Measurements from ENCODE around the gene APP. TPM values are rescaled to one million over a fixed set of nuclear protein-coding genes. Genes with fewer than 3 reads are reported as not detected.
A peak's percentile ranks its signal among the peaks of the same experiment; 100 is the strongest.

The APP gene
- total RNA-seq, 4 donors from 2014 or later, result 471 to 1,291 (median 672) TPM

- no peak overlapping the region for H3K4me3 ChIP-seq
- no peaks in the 10 kb centered on the region for H3K36me3 ChIP-seq
- H3K4me1 ChIP-seq, result peaks cover 3 to 35% (median 18%) of the 10 kb centered on the region in 4 donors
- H3K27ac ChIP-seq, result no peak overlapping the region
- DNase-seq, result no peak
- intact Hi-C loops (cut with DNase I; ENCODE audit: low total_unique reads) (no loop called here), in situ Hi-C loops (cut with MboI; ENCODE audit: low pct_ligation_motif_present in 1 of 4, low pct_unique_long_range_greater_than_20kb in 1 of 4, low sequenced_read_pairs in 3 of 4) (no loop called here)
- TF ChIP-seq CTCF (IDR thresholded peaks at IDR 0.05), result no peak
- no peak for TF ChIP-seq POLR2AphosphoS5 (IDR thresholded peaks at IDR 0.05)
- TF ChIP-seq EP300 (IDR thresholded peaks at IDR 0.05; ENCODE audit: low read depth), result no peak
- TF ChIP-seq POLR2A (IDR thresholded peaks at IDR 0.05), result no peak
- H3K9me3 ChIP-seq, result no peaks in the 10 kb centered on the region
- no peaks in the 10 kb centered on the region for H3K27me3 ChIP-seq
- WGBS, 2 donors (ENCODE audit: low coverage in 1 of 2), result 84 to 87% methylated on average over 4 of the region's 4 CpGs
Measured at GRCh38 chr21:26068776-26069175, 101.8 kb downstream of the APP start.

- intact Hi-C loops (cut with DNase I; ENCODE audit: low total_unique reads), result no loop called here
Measured at GRCh38 chr21:26067836-26068594, 102.6 kb downstream of the APP start.

GRCh38 chr21:26064506-26064905, 106.1 kb downstream of the APP start:
- in situ Hi-C loops (cut with MboI; ENCODE audit: low pct_ligation_motif_present in 1 of 4, low pct_unique_long_range_greater_than_20kb in 1 of 4, low sequenced_read_pairs in 3 of 4), result no loop called here
- Histone ChIP-seq H3K9me3 (no peaks in the 10 kb centered on the region), H3K36me3 (no peaks in the 10 kb centered on the region), H3K4me3 (no peak overlapping the region), H3K4me1 (peaks cover 0 to 11% (median 5%) of the 10 kb centered on the region in 4 donors), H3K27me3 (no peaks in the 10 kb centered on the region), H3K27ac (no peak overlapping the region)
- TF ChIP-seq POLR2A (IDR thresholded peaks at IDR 0.05) (no peak), POLR2AphosphoS5 (IDR thresholded peaks at IDR 0.05) (no peak), EP300 (IDR thresholded peaks at IDR 0.05; ENCODE audit: low read depth) (no peak), CTCF (IDR thresholded peaks at IDR 0.05) (no peak)
- WGBS, 2 donors (ENCODE audit: low coverage in 1 of 2), result 95 to 100% methylated on average over 2 to 6 of the region's 6 CpGs
- DNase-seq, result no peak
- intact Hi-C loops (cut with DNase I; ENCODE audit: low total_unique reads), result no loop called here

More at GRCh38 chr21:26067836-26068594, 102.6 kb downstream of the APP start:
- Histone ChIP-seq H3K36me3 (no peaks in the 10 kb centered on the region), H3K4me1 (peaks cover 3 to 35% (median 18%) of the 10 kb centered on the region in 4 donors), H3K27me3 (no peaks in the 10 kb centered on the region), H3K27ac (no peak overlapping the region), H3K4me3 (no peak overlapping the region), H3K9me3 (no peaks in the 10 kb centered on the region)
- in situ Hi-C loops (cut with MboI; ENCODE audit: low pct_ligation_motif_present in 1 of 4, low pct_unique_long_range_greater_than_20kb in 1 of 4, low sequenced_read_pairs in 3 of 4), result no loop called here
- TF ChIP-seq EP300 (IDR thresholded peaks at IDR 0.05; ENCODE audit: low read depth), result no peak
- 79 to 80% methylated on average over 12 of the region's 12 CpGs for WGBS, 2 donors (ENCODE audit: low coverage in 1 of 2)
- DNase-seq, result no peak

- H3K4me1 ChIP-seq, result peaks cover 0 to 4% (median 0%) of the 10 kb centered on the region in 4 donors
- TF ChIP-seq EP300 (IDR thresholded peaks at IDR 0.05; ENCODE audit: low read depth) (no peak), POLR2AphosphoS5 (IDR thresholded peaks at IDR 0.05) (peak in 1 of 3 donors; percentile 6)
- intact Hi-C loops (cut with DNase I; ENCODE audit: low total_unique reads), result no loop called here
- H3K27me3 ChIP-seq, result no peaks in the 10 kb centered on the region
- no peak for DNase-seq
- in situ Hi-C loops (cut with MboI; ENCODE audit: low pct_ligation_motif_present in 1 of 4, low pct_unique_long_range_greater_than_20kb in 1 of 4, low sequenced_read_pairs in 3 of 4), result no loop called here
- H3K9me3 ChIP-seq, result no peaks in the 10 kb centered on the region
- 66 to 75% methylated on average over 4 of the region's 4 CpGs for WGBS, 2 donors (ENCODE audit: low coverage in 1 of 2)
- H3K4me3 ChIP-seq, result no peak overlapping the region
- no peaks in the 10 kb centered on the region for H3K36me3 ChIP-seq
- H3K27ac ChIP-seq, result peak overlapping the region in 2 of 4 donors; percentile 33 to 47
Measured at GRCh38 chr21:26061437-26061836, 109.1 kb downstream of the APP start.

- H3K27ac ChIP-seq, result peak overlapping the region in 2 of 4 donors; percentile 31 to 33
- H3K27me3 ChIP-seq, result no peaks in the 10 kb centered on the region
- intact Hi-C loops (cut with DNase I; ENCODE audit: low total_unique reads) (no loop called here), in situ Hi-C loops (cut with MboI; ENCODE audit: low pct_ligation_motif_present in 1 of 4, low pct_unique_long_range_greater_than_20kb in 1 of 4, low sequenced_read_pairs in 3 of 4) (no loop called here)
- no peak overlapping the region for H3K4me3 ChIP-seq
- 84 to 100% methylated on average over 4 to 7 of the region's 7 CpGs for WGBS, 2 donors (ENCODE audit: low coverage in 1 of 2)
- no peaks in the 10 kb centered on the region for H3K9me3 ChIP-seq
- TF ChIP-seq POLR2AphosphoS5 (IDR thresholded peaks at IDR 0.05), result no peak
- TF ChIP-seq POLR2A (IDR thresholded peaks at IDR 0.05), result no peak
- TF ChIP-seq EP300 (IDR thresholded peaks at IDR 0.05; ENCODE audit: low read depth), result no peak
- no peak for TF ChIP-seq CTCF (IDR thresholded peaks at IDR 0.05)
- H3K36me3 ChIP-seq, result no peaks in the 10 kb centered on the region
- DNase-seq, result no peak
- peaks cover 0 to 4% (median 0%) of the 10 kb centered on the region in 4 donors for H3K4me1 ChIP-seq
Measured at GRCh38 chr21:26060335-26061115, 110.0 kb downstream of the APP start.
